B cell (primary cell): ENCODE results near the gene MYLK4. TPM values are rescaled to one million over a fixed set of nuclear protein-coding genes. Genes with fewer than 3 reads are reported as not detected.

ENCODE experiments used
- ATAC-seq: fragments of 200-7000 bp; cut with Tn5 transposase; one replicate; pipeline ENCODE4 v1.10.0; 2021; ENCODE audit warnings: low read depth, mild to moderate bottlenecking, moderate number of reproducible peaks, moderate library complexity
- CTCF ChIA-PET: fragments of 350-600 bp; sonication (Branson Sonifier 250); formaldehyde crosslinking; loops from one replicate; lab custom pipeline; 2021; ENCODE audit warnings: antibody characterized with exemption, inconsistent platforms; lab: Charles Lee
- POLR2A ChIA-PET: fragments of 350-600 bp; sonication (Branson Sonifier 250); formaldehyde crosslinking; loops from one replicate; lab custom pipeline; 2021; ENCODE audit warnings: antibody characterized with exemption; lab: Charles Lee
- DNase-seq: peaks from one replicate; pipeline ENCODE4 v3.0.0; 2013
- H2AFZ ChIP-seq: 2 replicates; pipeline ENCODE4 v1.6.1; 2012; ENCODE audit warnings: mild to moderate bottlenecking, low read depth, low read length; ENCODE audit not compliant: insufficient read depth, poor library complexity, severe bottlenecking
- H3K27ac ChIP-seq, 2 donors: 1 replicate in 1 of 2; 2 replicates in 1 of 2; pipeline ENCODE4 v1.5.1; 2012 to 2013; ENCODE audit warnings: low read length in 2 of 2, mild to moderate bottlenecking in 2 of 2, moderate library complexity in 1 of 2
- H3K27me3 ChIP-seq, 4 experiments: fragments of 200-600 bp in 1 of 4; sonication (generic) in 1 of 4; replicated peaks in 1 of 4; 1 replicate in 2 of 4; 2 replicates in 2 of 4; pipeline versions ENCODE4 v1.6.1 to v1.7.0; 2013 to 2016; ENCODE audit warnings: low read length in 3 of 4, mild to moderate bottlenecking in 2 of 4, mixed read lengths in 1 of 4, moderate library complexity in 1 of 4; ENCODE audit not compliant: insufficient read depth in 4 of 4, control insufficient read depth in 3 of 4; ENCODE audit errors: control extremely low read depth in 1 of 4
- H3K36me3 ChIP-seq, 2 experiments: replicated peaks in 1 of 2; 1 replicate in 1 of 2; 2 replicates in 1 of 2; pipeline versions ENCODE4 v1.6.1 to v1.7.1; 2013; ENCODE audit warnings: low read length in 1 of 2; ENCODE audit not compliant: insufficient read depth in 2 of 2, control insufficient read depth in 1 of 2; ENCODE audit errors: control extremely low read depth in 1 of 2, extremely low read depth in 1 of 2
- H3K4me1 ChIP-seq, 2 donors: fragments of 200-600 bp in 1 of 2; sonication (generic) in 1 of 2; 1 replicate in 1 of 2; 2 replicates in 1 of 2; pipeline versions ENCODE4 v1.5.1 to v1.6.1; 2013 to 2017; ENCODE audit warnings: low read length in 2 of 2; ENCODE audit not compliant: control insufficient read depth in 2 of 2, insufficient read depth in 2 of 2
- H3K4me2 ChIP-seq: replicated peaks from 2 replicates; pipeline ENCODE3; 2012; ENCODE audit warnings: mild to moderate bottlenecking, low read depth, low read length; ENCODE audit not compliant: poor library complexity, severe bottlenecking
- H3K4me3 ChIP-seq, 5 experiments: fragments of 200-600 bp in 1 of 5; sonication (generic) in 1 of 5; 1 replicate in 3 of 5; 2 replicates in 2 of 5; pipeline versions ENCODE4 v1.5.1 to v1.7.0; 2011 to 2016; ENCODE audit warnings: low read length in 4 of 5, mild to moderate bottlenecking in 4 of 5, low read depth in 2 of 5, control low read depth in 1 of 5, moderate library complexity in 1 of 5; ENCODE audit not compliant: insufficient read depth in 1 of 5; ENCODE audit errors: control extremely low read depth in 1 of 5, extremely low read depth in 1 of 5
- H3K79me2 ChIP-seq: fragments of 200-600 bp; sonication (generic); one replicate; pipeline ENCODE4 v1.6.0; 2016; ENCODE audit warnings: low read length; ENCODE audit not compliant: control insufficient read depth, insufficient read depth
- H3K9ac ChIP-seq: fragments of 200-600 bp; sonication (generic); 2 replicates; pipeline ENCODE4 v1.6.1; 2017; ENCODE audit warnings: mild to moderate bottlenecking, low read length, moderate library complexity
- H3K9me3 ChIP-seq, 3 donors: one replicate each; pipeline versions ENCODE4 v1.6.1 to v1.7.1; 2013; ENCODE audit warnings: low read length in 2 of 3; ENCODE audit not compliant: control insufficient read depth in 2 of 3, insufficient read depth in 1 of 3; ENCODE audit errors: control extremely low read depth in 1 of 3
- H4K20me1 ChIP-seq: 2 replicates; pipeline ENCODE4 v1.6.0; 2012; ENCODE audit warnings: mild to moderate bottlenecking, low read length; ENCODE audit not compliant: insufficient read depth, control insufficient read depth, poor library complexity, severe bottlenecking
- H3K27ac Mint-ChIP-seq: one replicate; pipeline ENCODE4 v1.8.0; 2021; ENCODE audit warnings: mixed read lengths
- H3K27me3 Mint-ChIP-seq: one replicate; pipeline ENCODE4 v1.8.0; 2021; ENCODE audit warnings: mixed read lengths
- H3K4me1 Mint-ChIP-seq: one replicate; pipeline ENCODE4 v1.8.0; 2021; ENCODE audit warnings: mixed read lengths
- H3K4me3 Mint-ChIP-seq: one replicate; pipeline ENCODE4 v1.8.0; 2021; ENCODE audit warnings: mixed read lengths
- H3K9me3 Mint-ChIP-seq: one replicate; pipeline ENCODE4 v1.8.0; 2022; ENCODE audit warnings: mixed read lengths; ENCODE audit not compliant: insufficient read depth
- EZH2 ChIP-seq: IDR thresholded peaks from 2 replicates; pipeline ENCODE4 v1.6.1; 2012; ENCODE audit warnings: borderline replicate concordance, low read depth, mild to moderate bottlenecking, moderate library complexity, low read length; ENCODE audit not compliant: insufficient read depth, poor library complexity, severe bottlenecking
- WGBS: methylation state at CpG from one replicate; pipeline ENCODE4 v1.1.5; 2013; ENCODE audit warnings: missing lambda C conversion rate; ENCODE audit not compliant: insufficient coverage; 5-methylcytosine and 5-hydroxymethylcytosine counted together
- intact Hi-C: fragments of 100-400 bp; cut with micrococcal nuclease; formaldehyde crosslinking; loops from one replicate; pipeline ENCODE4 v1.10.0; 2022
- polyA plus RNA-seq: library from polyadenylated mRNA; depleted of rRNA; stranded (reverse); fragments of >200 nt; gene quantifications from 2 replicates; pipeline ENCODE4 v1.2.3, GENCODE V29; 2012
- total RNA-seq, 2 donors: library from RNA; stranded (reverse); fragments of 120-200 nt in 1 of 2; gene quantifications; 1 replicate in 1 of 2; 2 replicates in 1 of 2; pipeline versions ENCODE4 v1.2.3 to v1.2.4, GENCODE V29; 2013 to 2022
- TF ChIP-seq, protein P1 (sequence below): fragments of 200-600 bp; IDR thresholded peaks from one replicate; pipeline ENCODE4 v1.8.0; 2022; ENCODE audit warnings: antibody characterized with exemption, mild to moderate bottlenecking

The MYLK4 gene
- total and polyA plus RNA-seq, 2 donors (not counting 1 experiment from before 2014, with no cell fraction given): 0.51 to 1.2 TPM

DNA sequence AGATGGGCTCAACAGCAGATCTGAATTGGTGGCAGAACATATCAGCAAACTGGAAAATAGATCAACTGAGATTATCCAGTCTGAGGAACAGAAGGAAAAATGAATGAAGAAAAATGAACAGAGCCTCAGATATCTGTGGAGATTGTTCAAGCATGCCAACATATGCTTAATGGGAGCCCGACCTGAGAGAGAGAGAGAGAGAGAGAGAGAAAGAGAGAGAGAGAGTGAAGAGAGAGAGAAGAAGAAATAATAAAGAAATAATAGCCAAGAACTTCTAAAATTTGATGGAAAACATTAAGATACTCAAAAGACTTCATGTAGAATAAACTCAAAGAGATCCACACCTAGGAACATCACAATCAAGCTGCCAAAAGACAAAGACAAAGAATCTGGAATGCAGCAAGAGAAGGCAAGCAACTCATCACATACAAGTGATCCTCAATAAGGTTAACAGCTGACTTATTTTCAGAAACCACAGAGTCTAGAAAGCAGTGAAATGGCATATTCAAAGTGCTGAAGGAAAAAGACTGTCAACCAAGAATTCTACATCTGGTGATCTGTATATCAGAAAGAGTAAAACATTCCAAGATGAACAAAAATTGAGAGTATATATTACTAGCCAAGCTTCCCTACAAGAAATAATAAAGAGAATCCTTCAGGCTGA is 97.2 kb downstream of the MYLK4 start:
- no peak overlapping the region for H2AFZ ChIP-seq
- TF ChIP-seq, protein P1, sequence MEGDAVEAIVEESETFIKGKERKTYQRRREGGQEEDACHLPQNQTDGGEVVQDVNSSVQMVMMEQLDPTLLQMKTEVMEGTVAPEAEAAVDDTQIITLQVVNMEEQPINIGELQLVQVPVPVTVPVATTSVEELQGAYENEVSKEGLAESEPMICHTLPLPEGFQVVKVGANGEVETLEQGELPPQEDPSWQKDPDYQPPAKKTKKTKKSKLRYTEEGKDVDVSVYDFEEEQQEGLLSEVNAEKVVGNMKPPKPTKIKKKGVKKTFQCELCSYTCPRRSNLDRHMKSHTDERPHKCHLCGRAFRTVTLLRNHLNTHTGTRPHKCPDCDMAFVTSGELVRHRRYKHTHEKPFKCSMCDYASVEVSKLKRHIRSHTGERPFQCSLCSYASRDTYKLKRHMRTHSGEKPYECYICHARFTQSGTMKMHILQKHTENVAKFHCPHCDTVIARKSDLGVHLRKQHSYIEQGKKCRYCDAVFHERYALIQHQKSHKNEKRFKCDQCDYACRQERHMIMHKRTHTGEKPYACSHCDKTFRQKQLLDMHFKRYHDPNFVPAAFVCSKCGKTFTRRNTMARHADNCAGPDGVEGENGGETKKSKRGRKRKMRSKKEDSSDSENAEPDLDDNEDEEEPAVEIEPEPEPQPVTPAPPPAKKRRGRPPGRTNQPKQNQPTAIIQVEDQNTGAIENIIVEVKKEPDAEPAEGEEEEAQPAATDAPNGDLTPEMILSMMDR: no peak
- TF ChIP-seq EZH2: no peak
- Mint-ChIP-seq H3K9me3 (peaks cover 4% of the 10 kb centered on the region), H3K4me1 (peaks cover 5% of the 10 kb centered on the region), H3K27ac (no peak overlapping the region), H3K4me3 (no peak overlapping the region), H3K27me3 (peaks cover 12% of the 10 kb centered on the region)
- H3K27ac ChIP-seq: no peak overlapping the region
- H3K27me3 ChIP-seq: peaks cover 0 to 4% (median 0%) of the 10 kb centered on the region in 4 experiments
- no peak overlapping the region for H3K4me2 ChIP-seq
- H3K4me1 ChIP-seq: peaks cover under 1 to 1% of the 10 kb centered on the region in 2 donors
- no peaks in the 10 kb centered on the region for H3K36me3 ChIP-seq
- ATAC-seq: no peak
- POLR2A ChIA-PET: no interaction called here
- H3K9me3 ChIP-seq: no peaks in the 10 kb centered on the region
- no peak overlapping the region for H3K4me3 ChIP-seq
- intact Hi-C loops: no loop called here
- DNase-seq: no peak
- CTCF ChIA-PET: interaction anchor here (1.5 kb wide), 1 partner anchor 19 kb away, joined by 5 read pairs; no protein-coding TSS in a partner anchor
- H3K79me2 ChIP-seq: no peaks in the 10 kb centered on the region
- H3K9ac ChIP-seq: no peak overlapping the region
- H4K20me1 ChIP-seq: no peaks in the 10 kb centered on the region
- no CpG with 5 or more reads among the region's 1 CpG for WGBS

DNA sequence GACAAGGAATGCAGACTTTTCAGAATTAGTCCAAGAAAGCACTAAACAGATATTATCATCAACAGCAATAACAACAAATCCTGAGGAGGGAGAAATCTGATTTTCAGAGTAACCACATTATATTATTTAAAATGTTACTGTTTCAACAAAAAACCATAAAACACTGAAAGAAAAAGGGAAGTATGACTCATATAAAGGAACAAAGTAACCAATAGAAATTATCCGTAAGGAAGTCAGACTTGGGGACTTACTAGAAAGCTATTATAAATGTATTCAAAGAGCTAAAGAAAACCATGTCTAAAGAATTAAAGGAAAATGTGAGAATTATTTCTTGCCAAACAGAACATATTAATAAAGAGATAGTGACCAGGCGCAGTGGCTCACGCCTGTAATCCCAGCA is 98.1 kb downstream of the MYLK4 start:
- H2AFZ ChIP-seq: no peak overlapping the region
- ATAC-seq (no peak), DNase-seq (no peak)
- H3K27ac ChIP-seq: no peak overlapping the region
- H3K79me2 ChIP-seq: no peaks in the 10 kb centered on the region
- TF ChIP-seq, protein P1: no peak
- no peak for TF ChIP-seq EZH2
- Mint-ChIP-seq H3K4me3 (no peak overlapping the region), H3K27ac (no peak overlapping the region), H3K9me3 (peaks cover 4% of the 10 kb centered on the region), H3K4me1 (no peaks in the 10 kb centered on the region), H3K27me3 (peaks cover 12% of the 10 kb centered on the region)
- no peak overlapping the region for H3K4me2 ChIP-seq
- H3K9ac ChIP-seq: no peak overlapping the region
- H3K9me3 ChIP-seq: no peaks in the 10 kb centered on the region
- CTCF ChIA-PET: interaction anchor here (1.7 kb wide), 1 partner anchor 18 kb away, joined by 4 read pairs; no protein-coding TSS in a partner anchor
- H3K36me3 ChIP-seq: no peaks in the 10 kb centered on the region
- intact Hi-C loops: no loop called here
- peaks cover 0 to 4% (median 0%) of the 10 kb centered on the region in 4 experiments for H3K27me3 ChIP-seq
- WGBS: no CpG with 5 or more reads among the region's 3 CpGs
- no peaks in the 10 kb centered on the region for H4K20me1 ChIP-seq
- POLR2A ChIA-PET: no interaction called here
- H3K4me1 ChIP-seq: no peaks in the 10 kb centered on the region
- H3K4me3 ChIP-seq: no peak overlapping the region
